CD4-positive, alpha-beta memory T cell (primary cell): ENCODE measurements around the gene RABEP2. TPM values are rescaled to one million over a fixed set of nuclear protein-coding genes. Genes with fewer than 3 reads are reported as not detected.
"Not testable (repeated sequence)": the region's sequence is repeated elsewhere in the genome, so short reads cannot be mapped to it uniquely, and the experiment has no call there.

ENCODE experiments used
- CTCF ChIA-PET: fragments of 350-600 bp; sonication (Branson Sonifier 250); formaldehyde crosslinking; loops from one replicate; lab custom pipeline; 2021; ENCODE audit warnings: inconsistent platforms; ENCODE audit not compliant: partially characterized antibody; lab: Charles Lee
- POLR2A ChIA-PET: fragments of 350-600 bp; sonication (Branson Sonifier 250); formaldehyde crosslinking; loops from one replicate; lab custom pipeline; 2021; ENCODE audit not compliant: partially characterized antibody; lab: Charles Lee
- DNase-seq, 5 donors: peaks; one replicate each; pipeline versions ENCODE4 v3.0.0 to v3.0.0-alpha.2; 2020 to 2022; ENCODE audit warnings: mixed read lengths in 1 of 5
- H3K27ac ChIP-seq: one replicate; pipeline ENCODE4 v1.7.0; 2013; ENCODE audit warnings: low read depth, low read length
- H3K27me3 ChIP-seq: 2 replicates; pipeline ENCODE4 v1.7.0; 2013; ENCODE audit warnings: mild to moderate bottlenecking, low read length, moderate library complexity; ENCODE audit not compliant: insufficient read depth
- H3K36me3 ChIP-seq: 2 replicates; pipeline ENCODE4 v1.7.0; 2013; ENCODE audit warnings: mild to moderate bottlenecking, low read length, moderate library complexity; ENCODE audit not compliant: insufficient read depth
- H3K4me1 ChIP-seq: 2 replicates; pipeline ENCODE4 v1.7.0; 2013; ENCODE audit warnings: mild to moderate bottlenecking, low read length, moderate library complexity; ENCODE audit not compliant: insufficient read depth
- H3K4me3 ChIP-seq, 2 donors: one replicate each; pipeline ENCODE4 v1.7.0; 2013; ENCODE audit warnings: low read length in 2 of 2, mild to moderate bottlenecking in 1 of 2
- H3K9me3 ChIP-seq, 2 donors: one replicate each; pipeline ENCODE4 v1.7.0; 2013; ENCODE audit warnings: low read length in 2 of 2, control low read depth in 1 of 2; ENCODE audit not compliant: control insufficient read depth in 1 of 2
- H3K27ac Mint-ChIP-seq, 7 donors: one replicate each; pipeline ENCODE4 v1.8.0; 2020 to 2021; ENCODE audit warnings: mixed read lengths in 7 of 7, mild to moderate bottlenecking in 6 of 7, inconsistent platforms in 3 of 7, moderate library complexity in 3 of 7
- H3K27me3 Mint-ChIP-seq, 2 donors: one replicate each; pipeline ENCODE4 v1.8.0; 2020 to 2021; ENCODE audit warnings: mixed read lengths in 2 of 2
- H3K36me3 Mint-ChIP-seq, 2 donors: one replicate each; pipeline ENCODE4 v1.8.0; 2020 to 2021; ENCODE audit warnings: mixed read lengths in 2 of 2, inconsistent platforms in 1 of 2, mild to moderate bottlenecking in 1 of 2
- H3K4me1 Mint-ChIP-seq, 4 donors: one replicate each; pipeline ENCODE4 v1.8.0; 2020 to 2021; ENCODE audit warnings: mixed read lengths in 4 of 4, mild to moderate bottlenecking in 1 of 4
- H3K4me3 Mint-ChIP-seq, 8 donors: one replicate each; pipeline ENCODE4 v1.8.0; 2020 to 2021; ENCODE audit warnings: mixed read lengths in 8 of 8, mild to moderate bottlenecking in 7 of 8, moderate library complexity in 6 of 8, inconsistent platforms in 3 of 8
- H3K9me3 Mint-ChIP-seq, 8 donors: one replicate each; pipeline ENCODE4 v1.8.0; 2020 to 2021; ENCODE audit warnings: mixed read lengths in 8 of 8, mild to moderate bottlenecking in 5 of 8, inconsistent platforms in 3 of 8, moderate library complexity in 1 of 8
- intact Hi-C: fragments of 100-400 bp; cut with micrococcal nuclease; formaldehyde crosslinking; loops from one replicate; pipeline ENCODE4 v1.15.1; 2023
- polyA plus RNA-seq, 2 donors: library from polyadenylated mRNA; unstranded; fragments of 300-500 nt; fragmentation: Illumina TruSeq; gene quantifications; one replicate each; pipeline ENCODE4 v1.2.3, GENCODE V29; 2021
- total RNA-seq, 2 experiments: library from RNA; stranded (reverse); gene quantifications; one replicate each; pipeline ENCODE4 v1.2.3, GENCODE V29; 2021

The RABEP2 gene
- total and polyA plus RNA-seq, 4 experiments from 2014 or later, result 3.1 to 29.0 (median 15.4) TPM

- peaks cover 14 to 36% (median 25%) of the 10 kb centered on the region in 4 donors for H3K4me1 Mint-ChIP-seq
- no peak overlapping the region for H3K4me3 Mint-ChIP-seq
- no peak overlapping the region for H3K27ac ChIP-seq
- no peak overlapping the region for H3K4me3 ChIP-seq
- H3K9me3 Mint-ChIP-seq, result peaks cover 0 to 2% (median 0%) of the 10 kb centered on the region in 8 donors
- no peaks in the 10 kb centered on the region for H3K27me3 ChIP-seq
- H3K36me3 Mint-ChIP-seq, result peaks cover 0 to 13% of the 10 kb centered on the region in 2 donors
- ChIA-PET CTCF (interaction anchor here (3.7 kb wide), 1 partner anchor 17 kb away, joined by 19 read pairs; no protein-coding TSS in a partner anchor), POLR2A (interaction anchor here (0.6 to 2.4 kb wide), 2 partner anchors 9 to 820 kb away, joined by 3 to 8 read pairs; no protein-coding TSS in a partner anchor)
- no peaks in the 10 kb centered on the region for H3K27me3 Mint-ChIP-seq
- DNase-seq, result no peak
- H3K4me1 ChIP-seq, result peaks cover 21% of the 10 kb centered on the region
- intact Hi-C loops, result no loop called here
- peak overlapping the region in 3 of 7 donors; percentile 20 to 22 (median 21) for H3K27ac Mint-ChIP-seq
- no peaks in the 10 kb centered on the region for H3K9me3 ChIP-seq
- H3K36me3 ChIP-seq, result no peaks in the 10 kb centered on the region
Measured at GRCh38 chr16:28927815-28928214, 2.8 kb upstream of the RABEP2 start.

GRCh38 chr16:28926284-28926683 lies 1.2 kb upstream of the RABEP2 start:
- ChIA-PET POLR2A (interaction anchor here (1.6 to 3.4 kb wide), 8 partner anchors 10 to 104 kb away, joined by 8 to 28 read pairs (median 12); partner anchors contain the start of genes ATXN2L, NFATC2IP, SH2B1 and SPNS1), CTCF (interaction anchor here (0.9 to 3.7 kb wide), 2 partner anchors 19 to 23 kb away, joined by 3 to 19 read pairs; no protein-coding TSS in a partner anchor)
- H3K27me3 ChIP-seq, H3K9me3 Mint-ChIP-seq, intact Hi-C loops, H3K9me3 ChIP-seq, H3K36me3 ChIP-seq, DNase-seq, H3K27me3 Mint-ChIP-seq, H3K4me3 ChIP-seq: not testable (repeated sequence)
- Mint-ChIP-seq H3K27ac (peak overlapping the region; percentile 96 to 100 (median 99)), H3K4me1 (peaks cover 14 to 36% (median 25%) of the 10 kb centered on the region in 4 donors), H3K36me3 (peaks cover 2 to 14% of the 10 kb centered on the region in 2 donors), H3K4me3 (peak overlapping the region; percentile 91 to 96 (median 94))
- peak overlapping the region; percentile 93 for H3K27ac ChIP-seq
- peaks cover 21% of the 10 kb centered on the region for H3K4me1 ChIP-seq

- POLR2A ChIA-PET, result interaction anchor here (1.0 to 3.4 kb wide), 15 partner anchors 11 to 103 kb away, joined by 3 to 28 read pairs (median 8); partner anchors contain the start of genes ATXN2L, LAT, NFATC2IP and SH2B1
- CTCF ChIA-PET, result interaction anchor here (0.9 to 3.8 kb wide), 3 partner anchors 19 to 24 kb away, joined by 3 to 20 read pairs (median 19); no protein-coding TSS in a partner anchor
- peak overlapping the region; percentile 91 to 96 (median 94) for H3K4me3 Mint-ChIP-seq
Measured at GRCh38 chr16:28925386-28926228, 569 bp upstream of the RABEP2 start.

DNA sequence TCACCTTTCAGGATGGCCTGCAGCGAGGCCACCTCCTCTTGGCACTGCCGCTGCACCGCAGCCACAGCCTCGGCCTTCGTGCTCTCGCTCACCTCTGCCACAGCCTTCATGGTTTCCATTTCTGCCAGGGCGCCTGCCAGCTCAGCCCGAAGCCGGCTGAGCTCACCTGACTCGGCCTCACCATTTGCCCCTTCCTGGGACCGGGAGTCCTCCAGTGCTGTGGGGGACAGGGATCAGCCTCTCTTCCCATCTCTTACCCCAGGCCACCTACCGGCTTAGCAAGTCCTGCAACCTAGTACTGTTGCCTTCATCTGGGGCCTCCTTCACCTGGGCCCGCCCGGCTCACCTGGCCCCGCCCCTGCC lies 658 bp downstream of the RABEP2 start:
- ChIA-PET POLR2A (interaction anchor here (0.6 to 3.4 kb wide), 13 partner anchors 12 to 102 kb away, joined by 3 to 28 read pairs (median 5); partner anchors contain the start of genes ATXN2L, LAT, NFATC2IP and SH2B1), CTCF (interaction anchor here (1.0 to 3.8 kb wide), 4 partner anchors 12 to 62 kb away, joined by 3 to 20 read pairs (median 4); no protein-coding TSS in a partner anchor)

More at GRCh38 chr16:28925386-28926228, 569 bp upstream of the RABEP2 start:
- Histone ChIP-seq H3K4me3 (peak overlapping the region; percentile 66 to 95), H3K4me1 (peaks cover 16% of the 10 kb centered on the region), H3K27ac (peak overlapping the region; percentile 93), H3K27me3 (no peaks in the 10 kb centered on the region), H3K9me3 (no peaks in the 10 kb centered on the region), H3K36me3 (no peaks in the 10 kb centered on the region)
- H3K36me3 Mint-ChIP-seq, result peaks cover 5 to 17% of the 10 kb centered on the region in 2 donors
- H3K9me3 Mint-ChIP-seq, result peaks cover 0 to 2% (median 0%) of the 10 kb centered on the region in 8 donors
- H3K27ac Mint-ChIP-seq, result peak overlapping the region; percentile 96 to 100 (median 99)
- intact Hi-C loops, result loop anchor here (1.0 to 2.0 kb wide), 5 partner anchors 25 to 103 kb away; partner anchors contain the start of genes ATXN2L, NFATC2IP, SPNS1 and TUFM
- peaks cover 10 to 31% (median 20%) of the 10 kb centered on the region in 4 donors for H3K4me1 Mint-ChIP-seq
- peak; percentile 84 to 90 (median 86) for DNase-seq
- no peaks in the 10 kb centered on the region for H3K27me3 Mint-ChIP-seq

DNA sequence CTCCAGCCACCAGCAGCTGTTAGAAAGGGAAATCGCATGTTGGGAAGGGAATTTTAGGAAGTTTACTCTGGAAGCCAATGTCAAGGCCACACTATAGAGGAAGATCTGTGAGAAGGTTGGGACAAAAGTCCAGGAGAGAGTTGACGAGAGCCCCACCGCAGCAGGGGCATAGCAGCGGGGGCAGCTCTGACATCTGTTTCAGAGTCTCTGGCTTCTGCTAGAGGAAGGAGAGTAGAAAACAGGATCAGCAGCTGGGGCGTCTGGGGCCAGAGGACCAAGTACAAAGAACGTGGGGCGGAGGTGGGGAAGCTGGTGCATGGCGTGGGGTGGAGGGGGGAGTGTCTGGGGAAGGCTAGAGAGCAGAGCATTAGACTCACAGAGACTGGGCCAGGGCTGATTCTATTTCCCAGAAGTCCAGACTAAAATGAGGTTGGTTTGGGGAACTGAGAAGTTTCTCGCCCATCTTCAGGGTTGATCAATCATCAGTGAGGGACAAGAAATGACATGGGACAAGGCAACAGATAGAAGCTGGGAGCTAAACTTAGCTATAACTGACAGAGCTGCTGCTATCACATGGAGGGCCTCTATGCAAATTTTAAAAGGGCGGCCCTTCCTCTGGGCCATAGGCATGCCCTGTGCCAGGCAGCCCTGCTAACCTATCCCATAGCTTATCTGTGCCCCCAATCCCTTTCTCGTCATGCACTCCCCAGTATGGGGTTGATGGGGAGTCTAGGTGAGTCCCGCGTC lies 1.2 kb downstream of the RABEP2 start:
- Mint-ChIP-seq H3K9me3 (peaks cover 0 to 2% (median 0%) of the 10 kb centered on the region in 8 donors), H3K4me1 (peaks cover 9 to 27% (median 15%) of the 10 kb centered on the region in 4 donors), H3K27me3 (no peaks in the 10 kb centered on the region), H3K27ac (peak overlapping the region; percentile 63 to 99 (median 96)), H3K4me3 (peak overlapping the region; percentile 73 to 96 (median 92)), H3K36me3 (peaks cover 12 to 27% of the 10 kb centered on the region in 2 donors)
- H3K27me3 ChIP-seq, result no peaks in the 10 kb centered on the region
- no peaks in the 10 kb centered on the region for H3K9me3 ChIP-seq
- CTCF ChIA-PET, result interaction anchor here (1.0 to 3.8 kb wide), 4 partner anchors 13 to 61 kb away, joined by 3 to 20 read pairs (median 4); no protein-coding TSS in a partner anchor
- H3K36me3 ChIP-seq, result peaks cover 6% of the 10 kb centered on the region
- intact Hi-C loops, result loop anchor here (2.0 kb wide), 2 partner anchors 43 to 51 kb away; partner anchors contain the start of gene SPNS1
- peak overlapping the region; percentile 93 for H3K27ac ChIP-seq
- no peak overlapping the region for H3K4me3 ChIP-seq
- peaks cover 12% of the 10 kb centered on the region for H3K4me1 ChIP-seq
- DNase-seq, result no peak
- POLR2A ChIA-PET, result interaction anchor here (0.9 to 3.4 kb wide), 9 partner anchors 13 to 101 kb away, joined by 3 to 28 read pairs (median 5); partner anchors contain the start of genes ATXN2L, NFATC2IP, SH2B1 and SPNS1

More for the DNA sequence above, 658 bp downstream of the RABEP2 start:
- H3K27ac ChIP-seq, result peak overlapping the region; percentile 93
- H3K36me3 Mint-ChIP-seq, result peaks cover 7 to 22% of the 10 kb centered on the region in 2 donors
- peaks cover 12% of the 10 kb centered on the region for H3K4me1 ChIP-seq
- peak overlapping the region; percentile 90 to 96 (median 93) for H3K4me3 Mint-ChIP-seq
- intact Hi-C loops, result loop anchor here (2.0 kb wide), 2 partner anchors 44 to 50 kb away; partner anchors contain the start of gene SPNS1
- no peaks in the 10 kb centered on the region for H3K27me3 ChIP-seq
- H3K4me3 ChIP-seq, result peak overlapping the region in 1 of 2 donors; percentile 95
- peak overlapping the region; percentile 63 to 99 (median 98) for H3K27ac Mint-ChIP-seq
- no peak for DNase-seq
- H3K36me3 ChIP-seq, result peaks cover 5% of the 10 kb centered on the region
- H3K4me1 Mint-ChIP-seq, result peaks cover 9 to 27% (median 15%) of the 10 kb centered on the region in 4 donors
- no peaks in the 10 kb centered on the region for H3K27me3 Mint-ChIP-seq
- peaks cover 0 to 2% (median 0%) of the 10 kb centered on the region in 8 donors for H3K9me3 Mint-ChIP-seq
- H3K9me3 ChIP-seq, result no peaks in the 10 kb centered on the region

- H3K9me3 Mint-ChIP-seq, result peaks cover 0 to 2% (median 0%) of the 10 kb centered on the region in 8 donors
- no peak overlapping the region for H3K27ac ChIP-seq
- CTCF ChIA-PET, result interaction anchor here (1.4 to 3.8 kb wide), 3 partner anchors 13 to 51 kb away, joined by 3 to 20 read pairs (median 6); no protein-coding TSS in a partner anchor
Measured at GRCh38 chr16:28923231-28923587, 1.8 kb downstream of the RABEP2 start.

More at GRCh38 chr16:28923231-28923587, 1.8 kb downstream of the RABEP2 start:
- Histone ChIP-seq H3K9me3 (no peaks in the 10 kb centered on the region), H3K4me3 (no peak overlapping the region), H3K36me3 (peaks cover 6% of the 10 kb centered on the region), H3K27me3 (no peaks in the 10 kb centered on the region), H3K4me1 (peaks cover 12% of the 10 kb centered on the region)
- intact Hi-C loops, result no loop called here
- Mint-ChIP-seq H3K27me3 (no peaks in the 10 kb centered on the region), H3K4me3 (peak overlapping the region; percentile 64 to 96 (median 71)), H3K36me3 (peaks cover 13 to 30% of the 10 kb centered on the region in 2 donors), H3K4me1 (peaks cover 9 to 27% (median 15%) of the 10 kb centered on the region in 4 donors), H3K27ac (peak overlapping the region in 6 of 7 donors; percentile 63 to 98 (median 84))
- no peak for DNase-seq
- POLR2A ChIA-PET, result interaction anchor here (0.9 to 3.4 kb wide), 2 partner anchors 28 to 60 kb away, joined by 3 to 19 read pairs; partner anchors contain the start of genes NFATC2IP and SH2B1
